DOHH2 (cell line): Measurements from ENCODE around the gene ZFAND2B.

ENCODE experiments used
- H3F3A ChIP-seq: fragments of 200-600 bp; sonication (generic), shearing (Covaris generic); 2 replicates; pipeline ENCODE4 v1.6.0; 2016; ENCODE audit warnings: antibody characterized with exemption, mild to moderate bottlenecking; ENCODE audit not compliant: control insufficient read depth, insufficient read depth
- H3K27ac ChIP-seq: fragments of 200-600 bp; sonication (generic); 2 replicates; pipeline ENCODE4 v1.5.1; 2014; ENCODE audit warnings: low read depth, mild to moderate bottlenecking, low read length, moderate library complexity
- H3K27me3 ChIP-seq: fragments of 200-600 bp; sonication (generic); 2 replicates; pipeline ENCODE4 v1.6.1; 2014; ENCODE audit warnings: mild to moderate bottlenecking, low read length, mixed read lengths; ENCODE audit not compliant: control insufficient read depth
- H3K36me3 ChIP-seq: fragments of 200-600 bp; sonication (generic); 2 replicates; pipeline ENCODE4 v1.6.1; 2014; ENCODE audit warnings: mild to moderate bottlenecking, low read length, moderate library complexity, mixed read lengths; ENCODE audit not compliant: control insufficient read depth
- H3K4me1 ChIP-seq: fragments of 200-600 bp; sonication (generic); 2 replicates; pipeline ENCODE4 v1.6.1; 2014; ENCODE audit warnings: mild to moderate bottlenecking, low read length, mixed read lengths; ENCODE audit not compliant: control insufficient read depth
- H3K4me2 ChIP-seq: fragments of 200-600 bp; sonication (generic); 2 replicates; pipeline ENCODE4 v1.6.0; 2014; ENCODE audit warnings: mild to moderate bottlenecking, low read length, moderate library complexity
- H3K4me3 ChIP-seq: fragments of 200-600 bp; sonication (generic); 2 replicates; pipeline ENCODE4 v1.5.1; 2014; ENCODE audit warnings: mild to moderate bottlenecking, low read length, mixed read lengths
- H3K79me2 ChIP-seq: fragments of 200-600 bp; sonication (generic); 2 replicates; pipeline ENCODE4 v1.6.1; 2014; ENCODE audit warnings: mild to moderate bottlenecking, low read length, mixed read lengths; ENCODE audit not compliant: control insufficient read depth
- H3K9me2 ChIP-seq: fragments of 200-600 bp; sonication (generic); replicated peaks from 2 replicates; pipeline ENCODE4 v1.6.1; 2014; ENCODE audit warnings: mild to moderate bottlenecking, low read length, mixed read lengths; ENCODE audit not compliant: control insufficient read depth
- H3K9me3 ChIP-seq: fragments of 200-600 bp; sonication (generic); 2 replicates; pipeline ENCODE4 v1.6.1; 2014; ENCODE audit warnings: antibody characterized with exemption, low read length, mixed read lengths; ENCODE audit not compliant: control insufficient read depth, insufficient read depth
- H4K20me1 ChIP-seq: fragments of 200-600 bp; sonication (generic); 2 replicates; pipeline ENCODE4 v1.6.0; 2014; ENCODE audit warnings: low read depth, mild to moderate bottlenecking, antibody characterized with exemption, low read length, moderate library complexity; ENCODE audit not compliant: control insufficient read depth, insufficient read depth
- CTCF ChIP-seq: fragments of 200-600 bp; sonication (generic); IDR thresholded peaks from one replicate; pipeline ENCODE4 v1.5.1; 2014; ENCODE audit warnings: antibody characterized with exemption, mild to moderate bottlenecking, low read depth, low read length; ENCODE audit not compliant: poor library complexity, severe bottlenecking
- EZH2phosphoT487 ChIP-seq: fragments of 200-600 bp; sonication (generic); IDR thresholded peaks from 2 replicates; pipeline ENCODE4 v1.6.1; 2017; ENCODE audit warnings: borderline replicate concordance, mild to moderate bottlenecking, antibody characterized with exemption, low read length, moderate library complexity, mixed read lengths

Gene ZFAND2B

GRCh38 chr2:219173176-219173575 is 33.4 kb upstream of the ZFAND2B start:
- Histone ChIP-seq H3K79me2 (peaks cover 20% of the 10 kb centered on the region), H3K27me3 (no peaks in the 10 kb centered on the region), H3K4me2 (no peak overlapping the region), H3K4me1 (peaks cover 17% of the 10 kb centered on the region), H3K4me3 (no peak overlapping the region), H3K36me3 (peaks cover 53% of the 10 kb centered on the region), H3K9me2 (no peaks in the 10 kb centered on the region), H3K27ac (no peak overlapping the region), H4K20me1 (no peaks in the 10 kb centered on the region), H3F3A (peaks cover 21% of the 10 kb centered on the region), H3K9me3 (no peaks in the 10 kb centered on the region)
- no peak for TF ChIP-seq CTCF
- TF ChIP-seq EZH2phosphoT487 = no peak

- Histone ChIP-seq H3K9me3 (no peaks in the 10 kb centered on the region), H3K79me2 (peaks cover 30% of the 10 kb centered on the region), H3K4me3 (no peak overlapping the region), H3K27ac (no peak overlapping the region), H3K36me3 (peaks cover 54% of the 10 kb centered on the region), H3K9me2 (no peaks in the 10 kb centered on the region), H3K4me1 (peaks cover 21% of the 10 kb centered on the region), H3K4me2 (no peak overlapping the region), H3F3A (peaks cover 21% of the 10 kb centered on the region), H4K20me1 (0 out of 2 replicates have a peak, but pooled peaks cover 5% of the 10 kb centered on the region), H3K27me3 (no peaks in the 10 kb centered on the region)
- TF ChIP-seq EZH2phosphoT487 = no peak
- no peak for TF ChIP-seq CTCF
Observed at GRCh38 chr2:219174146-219174545, 32.4 kb upstream of the ZFAND2B start.

GRCh38 chr2:219174801-219175200 is 31.8 kb upstream of the ZFAND2B start:
- H3K27ac ChIP-seq = no peak overlapping the region
- H3K36me3 ChIP-seq = peaks cover 60% of the 10 kb centered on the region
- H3K79me2 ChIP-seq = peaks cover 36% of the 10 kb centered on the region
- no peaks in the 10 kb centered on the region for H3K9me2 ChIP-seq
- H4K20me1 ChIP-seq = 0 out of 2 replicates have a peak, but pooled peaks cover 5% of the 10 kb centered on the region
- H3K27me3 ChIP-seq = no peaks in the 10 kb centered on the region
- H3K4me2 ChIP-seq = no peak overlapping the region
- H3K9me3 ChIP-seq = no peaks in the 10 kb centered on the region
- peaks cover 21% of the 10 kb centered on the region for H3F3A ChIP-seq
- H3K4me1 ChIP-seq = peaks cover 28% of the 10 kb centered on the region
- H3K4me3 ChIP-seq = no peak overlapping the region
- no peak for TF ChIP-seq CTCF
- TF ChIP-seq EZH2phosphoT487 = no peak

- Histone ChIP-seq H3K4me3 (peak overlapping the region; percentile 96), H3K4me1 (peaks cover 28% of the 10 kb centered on the region), H3K27me3 (no peaks in the 10 kb centered on the region), H3K9me3 (no peaks in the 10 kb centered on the region), H4K20me1 (0 out of 2 replicates have a peak, but pooled peaks cover 5% of the 10 kb centered on the region), H3K9me2 (no peaks in the 10 kb centered on the region), H3K36me3 (peaks cover 67% of the 10 kb centered on the region), H3K27ac (no peak overlapping the region; the same call in 1 of the 2 replicates), H3K4me2 (peak overlapping the region; percentile 95), H3K79me2 (peaks cover 42% of the 10 kb centered on the region), H3F3A (peaks cover 21% of the 10 kb centered on the region)
- TF ChIP-seq CTCF = no peak
- TF ChIP-seq EZH2phosphoT487 = no peak
Observed at GRCh38 chr2:219175486-219175885, 31.1 kb upstream of the ZFAND2B start.
